Mucosa of gallbladder (tissue), 1 donor: ENCODE results near the gene GNG12. TPM values are rescaled to one million over a fixed set of nuclear protein-coding genes. Genes with fewer than 3 reads are reported as not detected.
A peak's percentile ranks its signal among the peaks of the same experiment; 100 is the strongest.
"Not testable (repeated sequence)": the region's sequence is repeated elsewhere in the genome, so short reads cannot be mapped to it uniquely, and the experiment has no call there.

Experiments
- DNase-seq: peaks from one replicate; pipeline ENCODE4 v3.0.0-alpha.2; 2020; ENCODE audit warnings: low spot score
- total RNA-seq: library from RNA; stranded (reverse); gene quantifications from one replicate; pipeline ENCODE4 v1.2.1, GENCODE V29; 2021
- donor health status: DM: no; HTN: no; CAD: no.

The GNG12 gene
- total RNA-seq, 1 donor from 2014 or later, result 89.9 TPM

DNA sequence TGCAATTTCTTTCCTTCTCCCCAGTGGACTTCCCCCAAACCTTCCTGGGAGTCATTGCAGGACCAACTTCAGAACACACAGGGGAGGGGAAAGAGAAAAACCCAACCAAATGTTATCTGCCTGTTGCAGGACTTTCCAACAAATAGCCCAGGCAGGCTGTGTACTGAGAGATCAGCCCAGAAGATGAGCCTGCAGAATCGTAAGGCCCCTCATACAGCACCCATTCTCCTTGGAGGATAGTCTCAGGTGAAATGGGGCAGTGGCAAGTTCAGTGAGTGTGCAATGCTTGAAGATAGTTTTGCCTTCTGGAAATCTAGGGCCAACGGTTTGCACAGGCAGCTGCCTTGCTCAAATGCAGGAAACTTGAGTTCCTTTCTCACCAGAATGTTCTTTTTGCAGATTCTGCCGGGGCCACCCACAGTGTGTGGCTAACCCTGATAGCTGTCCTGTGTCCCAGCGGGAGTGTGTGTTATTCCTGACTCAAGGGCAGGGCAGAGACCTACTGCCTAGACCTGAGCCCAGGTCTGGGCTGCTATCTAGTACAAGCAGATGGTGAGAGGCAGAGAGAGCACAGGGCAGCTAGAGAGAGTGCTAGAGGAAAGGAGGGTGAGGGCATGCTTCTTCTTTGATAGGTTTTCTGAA, 99.5 kb downstream of the GNG12 start:
- no peak for DNase-seq

- no peak for DNase-seq
These were observed 100.5 kb downstream of the GNG12 start for GRCh38 chr1:67732750-67733151.

- no peak for DNase-seq
These were observed 101.9 kb downstream of the GNG12 start for GRCh38 chr1:67731322-67731721.

DNA sequence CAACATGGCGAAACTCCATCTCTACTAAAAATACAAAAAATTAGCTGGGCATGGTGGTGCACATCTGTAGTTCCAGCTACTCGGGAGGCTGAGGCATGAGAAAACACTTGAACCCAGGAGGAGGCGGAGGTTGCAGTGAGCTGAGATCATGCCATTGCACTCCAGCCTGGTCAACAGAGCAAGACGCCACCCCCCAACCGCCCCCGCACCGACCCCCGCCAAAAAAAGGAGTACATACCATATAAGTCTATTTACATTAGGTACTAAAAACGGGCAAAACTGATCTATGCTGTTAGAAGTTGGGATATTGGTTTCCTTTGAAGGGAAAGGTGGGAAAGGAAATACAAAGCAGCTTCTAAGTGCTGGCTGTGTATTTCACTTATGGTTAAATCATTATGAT, 103.0 kb downstream of the GNG12 start:
- not testable (repeated sequence) for DNase-seq

- DNase-seq, result no peak
These were observed 103.4 kb downstream of the GNG12 start for GRCh38 chr1:67729872-67730271.

- DNase-seq, result no peak
These were observed 107.0 kb downstream of the GNG12 start for GRCh38 chr1:67726224-67726623.

DNA sequence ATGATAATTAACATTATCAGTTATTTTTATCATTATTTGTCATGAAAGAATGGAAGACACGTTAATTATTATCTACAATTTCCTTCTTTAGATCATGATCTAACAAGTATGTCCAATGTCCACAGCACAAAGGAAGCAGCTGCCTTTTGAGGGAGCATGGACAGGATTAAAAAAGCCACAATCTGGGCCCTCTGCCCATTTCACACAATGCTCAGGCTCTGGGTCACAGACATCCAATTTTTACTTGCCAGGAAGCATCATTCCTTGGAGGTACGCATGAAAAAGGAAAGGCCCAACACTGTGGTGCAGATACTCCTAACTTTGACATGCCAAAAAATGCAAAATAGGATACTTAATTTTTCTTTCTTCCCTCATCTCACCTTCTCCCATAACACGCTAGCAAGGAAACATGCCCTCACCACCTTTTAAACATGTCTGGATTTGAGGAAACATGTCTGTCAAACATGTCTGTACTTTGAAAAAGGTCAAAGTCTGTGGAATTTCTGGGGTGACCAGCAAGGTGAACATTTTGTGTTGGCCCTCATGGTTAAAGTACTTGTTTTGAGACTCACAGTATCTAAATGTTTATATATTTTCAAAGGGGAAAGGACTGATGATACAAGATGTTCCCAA, 108.2 kb downstream of the GNG12 start:
- peak; percentile 88 for DNase-seq

DNA sequence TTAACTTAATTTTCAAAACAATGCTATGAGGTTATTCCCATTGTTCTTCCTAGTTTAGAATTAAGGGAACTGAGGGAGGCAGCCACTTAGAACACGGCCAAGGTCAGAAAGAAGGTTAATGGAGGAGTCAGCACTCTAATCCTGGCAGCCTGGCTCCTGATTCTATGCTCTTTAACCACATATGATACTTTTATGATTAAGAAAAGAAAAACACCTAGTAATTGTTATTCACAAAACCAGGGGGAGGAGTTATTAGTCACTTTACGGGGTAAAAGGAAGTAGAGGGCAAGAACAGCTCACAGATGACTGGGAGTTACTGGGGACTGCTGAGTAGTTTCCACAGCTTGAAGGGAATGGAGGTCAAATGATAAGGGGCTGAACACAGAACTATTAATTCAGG, 109.6 kb downstream of the GNG12 start:
- DNase-seq, result no peak

DNA sequence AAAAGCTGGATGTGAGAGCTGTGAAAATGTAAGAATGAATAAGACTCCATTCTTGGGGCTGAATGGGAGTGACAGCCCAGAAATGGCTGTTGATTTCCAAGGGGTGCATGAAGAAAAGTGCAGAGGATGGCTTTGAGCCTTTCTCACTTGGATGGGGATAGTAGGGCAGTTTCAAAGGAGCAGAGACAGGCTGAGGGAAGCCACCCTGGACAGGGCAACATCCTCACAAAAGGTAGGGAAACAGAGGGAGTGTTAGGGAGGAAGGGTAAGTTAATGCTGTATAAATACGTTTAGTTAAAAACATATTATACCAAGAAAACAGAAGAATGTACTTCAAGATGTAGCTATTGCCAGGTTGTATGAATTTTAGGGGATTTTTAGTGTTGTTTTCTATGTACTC, 110.1 kb downstream of the GNG12 start:
- DNase-seq, result no peak

DNA sequence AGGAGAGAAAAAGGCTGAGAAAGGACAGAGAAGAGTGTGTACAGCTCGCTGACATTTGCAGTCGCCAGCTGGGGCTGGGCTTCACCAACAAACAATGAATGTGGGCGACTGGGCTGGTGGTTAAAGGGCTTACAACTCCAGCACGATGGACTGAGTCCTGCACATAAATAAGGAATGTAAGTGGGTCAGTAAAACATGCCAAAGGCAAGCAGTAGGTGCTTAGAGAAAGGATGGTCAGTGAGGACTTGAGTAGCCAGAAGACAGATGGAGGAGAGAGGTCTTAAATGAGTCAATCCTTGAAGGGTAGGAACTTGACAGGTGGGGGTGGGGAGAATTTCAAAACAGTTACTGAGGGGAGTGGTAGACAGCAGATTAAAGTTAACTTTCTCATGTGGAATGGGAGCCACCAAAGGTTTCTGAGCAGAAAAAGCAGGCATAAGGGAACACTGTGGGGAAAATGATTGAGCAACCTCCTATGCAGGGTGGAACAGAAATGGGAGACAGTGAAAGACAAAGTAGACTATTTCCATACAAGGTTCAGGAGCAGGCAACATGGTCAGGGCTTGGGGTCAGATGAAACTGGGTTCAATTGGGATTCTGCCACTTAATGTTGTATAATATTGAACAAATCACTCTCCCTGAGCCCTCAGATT, 110.8 kb downstream of the GNG12 start:
- no peak for DNase-seq

DNA sequence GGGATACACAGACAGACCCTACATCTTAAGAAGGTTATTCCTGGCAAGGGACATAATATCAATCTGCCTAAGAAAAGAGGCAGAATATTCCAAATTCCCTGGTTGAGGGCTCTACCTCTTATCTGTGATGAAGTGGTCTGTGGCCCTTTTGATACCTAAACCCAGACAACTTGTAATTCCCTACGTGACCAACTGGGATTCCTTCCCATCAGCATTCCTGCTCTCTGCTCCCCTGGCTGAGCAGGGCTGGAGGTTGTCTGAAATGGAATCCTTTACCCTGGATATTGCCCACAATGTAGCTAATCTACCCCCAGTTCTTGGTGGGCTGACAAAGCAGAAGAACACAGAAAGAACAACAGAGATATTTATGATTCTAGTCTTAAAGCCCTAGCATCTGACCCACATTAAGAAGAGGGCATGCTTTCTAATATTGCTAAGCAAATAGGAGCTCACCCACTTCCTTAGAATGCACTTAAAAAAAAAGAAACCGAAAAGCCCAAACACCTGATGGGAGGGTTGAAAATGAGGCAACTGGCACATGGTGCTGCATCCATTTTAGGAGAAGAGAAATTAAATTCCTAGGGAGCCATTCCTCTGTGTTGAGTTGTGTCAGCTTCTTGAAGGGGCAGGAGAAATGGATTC, 111.5 kb downstream of the GNG12 start:
- DNase-seq, result no peak

GRCh38 chr1:67721112-67721511, 112.2 kb downstream of the GNG12 start:
- no peak for DNase-seq

DNA sequence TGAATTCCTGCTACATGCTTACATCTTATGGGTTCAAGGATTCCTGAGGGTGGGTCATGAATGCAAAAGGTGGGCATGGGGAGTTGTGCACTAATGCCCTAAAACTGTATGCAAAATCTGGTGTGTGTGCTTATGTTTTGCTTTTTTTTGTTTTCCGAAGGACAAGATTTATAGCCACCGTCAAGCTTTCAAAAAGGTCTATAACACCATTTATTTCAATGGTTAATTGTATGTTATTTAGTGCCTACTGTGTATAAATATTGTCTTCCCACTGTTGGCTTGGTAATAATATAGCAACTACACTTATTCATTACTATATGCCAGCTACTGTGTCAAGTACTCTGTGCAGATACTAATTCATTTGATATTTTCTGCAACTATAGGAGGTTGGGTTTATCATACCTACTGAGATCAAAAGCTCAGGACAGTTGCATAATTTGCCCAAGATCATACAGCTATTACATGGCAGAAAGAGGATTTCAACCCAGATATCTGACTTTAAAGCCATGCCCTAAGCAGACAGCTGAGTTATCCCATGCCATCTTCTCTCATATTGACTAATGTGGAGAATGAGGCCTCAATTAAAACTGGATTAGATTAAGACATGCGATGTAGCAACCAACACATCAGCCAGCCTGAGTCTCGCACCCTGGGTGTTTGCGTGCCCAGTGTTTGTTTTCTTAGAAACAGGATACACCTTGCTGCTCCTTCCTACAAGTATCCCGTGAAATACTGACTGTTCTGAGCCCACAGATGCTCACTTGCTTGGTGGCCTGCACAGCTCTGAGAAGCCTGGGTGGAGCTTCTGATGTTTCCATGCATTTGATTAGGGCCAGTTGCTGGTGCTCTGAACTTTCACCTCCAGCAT, 113.7 kb downstream of the GNG12 start:
- DNase-seq, result no peak

GRCh38 chr1:67717876-67718275, 115.4 kb downstream of the GNG12 start:
- DNase-seq, result no peak

DNA sequence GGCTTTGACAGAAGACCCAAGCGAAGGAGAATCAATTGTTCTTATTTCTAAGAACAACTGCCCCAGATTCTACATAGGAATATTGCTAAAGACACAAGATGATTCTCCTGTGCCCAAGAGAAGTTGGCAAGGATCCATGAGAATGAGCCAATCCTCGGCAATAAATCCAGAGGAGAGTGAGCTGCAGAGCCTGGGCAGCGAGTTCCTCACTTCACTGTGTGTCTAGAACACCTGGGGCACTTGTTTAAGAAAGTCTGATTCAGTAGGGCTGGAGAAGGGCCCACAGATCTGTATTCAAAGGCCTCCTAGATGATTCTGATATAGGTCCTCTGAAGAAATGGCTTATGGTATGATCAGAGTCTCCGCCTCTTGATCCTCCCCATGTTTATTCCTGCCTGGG, 116.5 kb downstream of the GNG12 start:
- DNase-seq, result no peak

DNA sequence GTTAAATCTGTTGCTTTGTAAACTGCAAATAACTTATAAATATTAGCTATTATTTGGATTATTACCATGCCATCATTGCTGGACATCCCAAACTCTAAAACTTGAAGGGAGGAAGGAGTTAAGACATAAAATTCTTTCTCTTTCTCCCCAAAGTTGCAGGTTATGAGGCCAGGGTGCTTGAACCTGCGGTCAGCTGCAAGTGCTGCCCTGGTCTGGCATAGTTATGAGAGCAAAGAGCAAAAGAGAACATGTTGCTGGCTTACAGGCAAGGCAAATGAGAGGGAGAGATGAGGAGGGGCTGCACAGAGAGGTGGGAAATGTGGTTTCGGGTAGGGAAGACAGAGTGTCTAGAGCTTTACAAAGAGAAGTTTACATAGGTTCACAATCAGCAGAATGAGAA, 117.4 kb downstream of the GNG12 start:
- no peak for DNase-seq

DNA sequence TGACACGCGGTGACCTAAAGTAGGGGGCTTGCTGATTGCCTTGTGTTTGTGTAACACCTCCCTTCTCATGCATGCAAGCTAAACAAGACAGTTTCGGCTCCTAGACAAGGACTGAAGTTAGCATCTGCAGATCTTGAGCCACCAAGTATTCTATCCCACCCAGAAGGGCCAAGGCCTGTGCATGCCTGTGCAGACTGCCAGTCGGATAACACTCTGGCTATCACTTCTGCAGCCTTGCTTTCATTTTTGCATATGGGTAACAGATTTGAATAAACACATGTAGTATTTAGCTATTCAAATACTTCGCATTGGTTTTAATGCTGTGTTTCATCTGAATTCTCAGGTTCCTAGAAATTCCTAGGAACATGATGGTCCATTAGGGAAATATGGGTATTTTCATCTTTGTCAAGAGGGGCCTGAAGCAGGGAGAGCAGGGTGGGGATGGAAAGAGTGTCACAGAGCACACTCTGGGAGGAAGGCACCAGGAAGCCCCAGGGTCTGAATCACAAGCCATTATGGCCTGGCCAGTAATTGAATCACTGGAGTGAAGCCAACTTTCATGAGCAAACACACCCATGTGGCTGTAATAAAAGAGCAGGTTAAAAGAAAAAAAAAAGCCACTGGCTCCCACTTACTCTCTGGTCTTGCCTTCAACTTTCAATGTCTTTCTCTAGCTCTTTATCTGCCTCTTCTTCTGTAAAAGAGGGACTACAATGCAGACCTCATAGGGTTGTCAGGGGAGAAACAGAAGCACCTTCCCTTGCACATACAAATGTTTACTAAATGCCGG, 120.0 kb downstream of the GNG12 start:
- DNase-seq, result peak; percentile 65

GRCh38 chr1:67711855-67712212, 121.4 kb downstream of the GNG12 start:
- no peak for DNase-seq

DNA sequence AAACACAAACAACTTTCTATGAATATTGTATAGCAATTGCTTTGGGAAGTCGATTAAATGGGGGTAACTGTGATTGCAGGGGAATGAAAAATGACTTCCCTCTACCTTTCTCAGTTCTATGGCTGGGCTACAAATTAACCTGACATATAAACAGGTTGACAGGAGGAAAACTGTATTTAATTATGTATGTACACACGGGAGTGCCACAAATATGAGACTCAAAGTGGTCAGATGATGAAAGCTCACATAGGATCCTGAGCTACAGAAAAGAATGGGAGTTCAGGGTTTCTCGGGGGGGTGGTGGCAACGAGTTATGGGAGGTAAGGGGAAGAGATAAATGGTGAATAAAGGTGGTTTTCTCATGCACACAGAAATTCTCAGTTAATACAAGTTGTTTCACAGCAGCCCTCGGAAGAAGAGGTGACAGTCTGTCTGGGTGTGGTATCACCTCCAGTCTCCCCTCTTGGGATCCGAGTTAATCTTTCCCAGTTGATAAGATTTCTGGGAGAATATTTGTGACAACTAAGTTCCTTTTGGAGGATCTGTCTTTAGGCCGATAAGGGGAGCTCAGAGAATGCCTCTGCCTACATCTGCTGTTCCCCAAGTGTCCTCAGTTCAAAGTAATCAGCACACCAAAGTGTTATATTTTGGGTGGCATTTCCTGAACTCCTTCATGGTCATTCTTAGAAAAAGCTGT, 122.0 kb downstream of the GNG12 start:
- DNase-seq, result no peak

GRCh38 chr1:67710417-67710816, 122.8 kb downstream of the GNG12 start:
- DNase-seq, result no peak
